ENCODE measurements around the gene C16orf96.
A peak's percentile ranks its signal among the peaks of the same experiment; 100 is the strongest.

Gene C16orf96

DNA sequence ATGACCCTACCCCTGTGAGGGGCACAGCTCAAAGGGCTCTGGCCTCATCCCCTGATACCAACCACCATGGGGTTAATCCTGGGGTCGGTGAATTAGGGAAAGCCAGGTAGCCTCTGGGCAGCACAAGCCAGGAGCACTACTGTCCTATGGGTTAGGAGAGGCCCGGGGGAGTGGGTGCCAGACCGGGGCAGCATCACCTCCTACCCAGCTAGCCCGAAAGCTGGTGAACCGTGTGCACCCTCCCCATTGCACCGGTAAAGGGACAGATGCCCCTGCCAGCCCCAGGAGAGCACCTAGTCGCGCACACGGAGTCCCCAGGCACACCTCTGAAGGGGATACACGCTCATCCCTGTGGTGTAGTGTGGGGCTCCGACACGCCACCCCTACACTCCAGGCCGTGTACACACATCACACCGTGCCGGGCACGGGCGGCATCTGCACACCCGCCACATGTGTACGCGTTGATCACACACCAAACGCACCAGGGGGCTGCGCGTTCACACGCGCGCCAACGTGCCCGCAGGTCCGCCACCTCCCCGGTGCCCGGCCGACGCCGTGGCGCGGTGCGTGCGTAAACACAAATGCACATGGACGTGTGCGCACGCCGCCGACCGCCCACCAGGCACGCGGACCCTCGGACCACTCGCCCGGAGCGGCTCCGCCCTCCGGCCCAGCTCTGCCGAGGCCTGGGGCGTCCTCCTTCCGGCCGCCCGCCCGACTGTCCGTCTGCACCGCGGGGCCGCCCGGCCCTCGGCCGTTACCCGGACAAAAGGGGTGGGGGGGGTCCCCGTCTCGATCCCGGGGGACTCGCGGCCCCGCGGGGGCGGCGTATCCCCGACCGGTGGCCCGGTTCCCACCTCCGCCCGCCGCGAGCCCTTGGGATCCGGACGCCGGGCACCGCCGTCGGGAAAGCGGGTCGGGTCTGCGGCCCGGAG, 57.8 kb downstream of the C16orf96 start:
- no peaks in the 10 kb centered on the region for H3K9me3 Mint-ChIP-seq
- no peaks in the 10 kb centered on the region for H3K36me3 Mint-ChIP-seq
- H3K27me3 Mint-ChIP-seq: no peaks in the 10 kb centered on the region
- peak overlapping the region; percentile 35 for H3K27ac Mint-ChIP-seq
- H3K4me3 Mint-ChIP-seq: peak overlapping the region; percentile 79
- peaks cover 32% of the 10 kb centered on the region for H3K4me1 Mint-ChIP-seq

GRCh38 chr16:4614571-4615383, 58.6 kb downstream of the C16orf96 start, which contains the start of gene UBALD1:
UBALD1 (minus strand) TSS chr16:4614888; CDS start chr16:4614797, 91 bp downstream.
- peak within 1 kb of the TSS; percentile 96 for H3K4me3 Mint-ChIP-seq

GRCh38 chr16:4615384-4616046, 59.4 kb downstream of the C16orf96 start:
- H3K27me3 Mint-ChIP-seq: no peaks in the 10 kb centered on the region
- peak overlapping the region; percentile 96 for H3K4me3 Mint-ChIP-seq
- H3K4me1 Mint-ChIP-seq: peaks cover 32% of the 10 kb centered on the region
- no peaks in the 10 kb centered on the region for H3K9me3 Mint-ChIP-seq
- H3K36me3 Mint-ChIP-seq: no peaks in the 10 kb centered on the region
- peak overlapping the region; percentile 89 for H3K27ac Mint-ChIP-seq

More at GRCh38 chr16:4614571-4615383, 58.6 kb downstream of the C16orf96 start, which contains the start of gene UBALD1:
- H3K27me3 Mint-ChIP-seq: no peaks in the 10 kb centered on the region
- no peaks in the 10 kb centered on the region for H3K36me3 Mint-ChIP-seq
- peak within 1 kb of the TSS; percentile 98 for H3K27ac Mint-ChIP-seq
- H3K4me1 Mint-ChIP-seq: peaks cover 32% of the 10 kb centered on the region
- no peaks in the 10 kb centered on the region for H3K9me3 Mint-ChIP-seq

- H3K36me3 Mint-ChIP-seq: no peaks in the 10 kb centered on the region
- H3K27ac Mint-ChIP-seq: peak overlapping the region; percentile 98
- H3K4me1 Mint-ChIP-seq: peaks cover 29% of the 10 kb centered on the region
- H3K4me3 Mint-ChIP-seq: peak overlapping the region; percentile 96
- no peaks in the 10 kb centered on the region for H3K9me3 Mint-ChIP-seq
- H3K27me3 Mint-ChIP-seq: no peaks in the 10 kb centered on the region
These were observed 60.1 kb downstream of the C16orf96 start for GRCh38 chr16:4616047-4616811.

- Mint-ChIP-seq H3K27ac (peak overlapping the region; percentile 72), H3K4me3 (peak overlapping the region; percentile 44), H3K9me3 (no peaks in the 10 kb centered on the region), H3K4me1 (peaks cover 22% of the 10 kb centered on the region), H3K27me3 (no peaks in the 10 kb centered on the region), H3K36me3 (no peaks in the 10 kb centered on the region)
These were observed 61.7 kb downstream of the C16orf96 start for GRCh38 chr16:4617880-4618279.

- Mint-ChIP-seq H3K4me1 (peaks cover 18% of the 10 kb centered on the region), H3K9me3 (no peaks in the 10 kb centered on the region), H3K27me3 (no peaks in the 10 kb centered on the region), H3K4me3 (no peak overlapping the region), H3K27ac (no peak overlapping the region), H3K36me3 (no peaks in the 10 kb centered on the region)
These were observed 62.7 kb downstream of the C16orf96 start for GRCh38 chr16:4618645-4619418.

DNA sequence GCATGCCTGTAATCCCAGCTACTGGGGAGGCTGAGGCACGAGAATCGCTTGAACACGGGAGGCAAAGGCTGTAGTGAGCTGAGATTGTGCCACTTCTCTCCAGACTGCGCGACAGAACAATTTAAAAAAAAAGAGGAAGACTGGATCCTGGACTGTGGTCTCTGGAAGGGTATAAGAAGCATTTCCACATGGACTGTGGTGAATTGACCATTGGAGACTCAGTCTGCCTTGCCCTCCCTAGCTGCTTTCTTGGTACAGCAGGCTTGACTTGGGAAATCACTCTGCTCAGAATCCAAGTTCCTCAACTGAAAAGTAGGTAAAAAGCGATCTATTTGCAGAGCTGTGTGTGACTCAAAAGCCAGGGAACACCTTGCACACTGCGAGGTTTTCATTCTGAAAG, 67.5 kb downstream of the C16orf96 start:
- H3K27ac Mint-ChIP-seq: peak overlapping the region; percentile 30
- H3K27me3 Mint-ChIP-seq: no peaks in the 10 kb centered on the region
- H3K4me3 Mint-ChIP-seq: peak overlapping the region; percentile 86
- no peaks in the 10 kb centered on the region for H3K9me3 Mint-ChIP-seq
- no peaks in the 10 kb centered on the region for H3K36me3 Mint-ChIP-seq
- peaks cover 27% of the 10 kb centered on the region for H3K4me1 Mint-ChIP-seq

GRCh38 chr16:4624015-4624826, 68.1 kb downstream of the C16orf96 start, which contains the start of gene MGRN1:
MGRN1 (plus strand) TSS chr16:4624826; CDS start chr16:4624961, 135 bp downstream.
- peak within 1 kb of the TSS; percentile 96 for H3K27ac Mint-ChIP-seq
- H3K4me3 Mint-ChIP-seq: peak within 1 kb of the TSS; percentile 95
- H3K36me3 Mint-ChIP-seq: no peaks in the 10 kb centered on the region
- peaks cover 33% of the 10 kb centered on the region for H3K4me1 Mint-ChIP-seq
- no peaks in the 10 kb centered on the region for H3K9me3 Mint-ChIP-seq
- H3K27me3 Mint-ChIP-seq: no peaks in the 10 kb centered on the region

GRCh38 chr16:4624827-4625559, 68.9 kb downstream of the C16orf96 start:
- peaks cover 35% of the 10 kb centered on the region for H3K4me1 Mint-ChIP-seq
- peak overlapping the region; percentile 93 for H3K27ac Mint-ChIP-seq
- H3K4me3 Mint-ChIP-seq: peak overlapping the region; percentile 95
- no peaks in the 10 kb centered on the region for H3K9me3 Mint-ChIP-seq
- H3K36me3 Mint-ChIP-seq: no peaks in the 10 kb centered on the region
- no peaks in the 10 kb centered on the region for H3K27me3 Mint-ChIP-seq

- H3K27me3 Mint-ChIP-seq: no peaks in the 10 kb centered on the region
- peak overlapping the region; percentile 95 for H3K4me3 Mint-ChIP-seq
- peaks cover 35% of the 10 kb centered on the region for H3K4me1 Mint-ChIP-seq
- H3K27ac Mint-ChIP-seq: peak overlapping the region; percentile 93
- no peaks in the 10 kb centered on the region for H3K36me3 Mint-ChIP-seq
- no peaks in the 10 kb centered on the region for H3K9me3 Mint-ChIP-seq
These were observed 69.5 kb downstream of the C16orf96 start for GRCh38 chr16:4625560-4626159.

DNA sequence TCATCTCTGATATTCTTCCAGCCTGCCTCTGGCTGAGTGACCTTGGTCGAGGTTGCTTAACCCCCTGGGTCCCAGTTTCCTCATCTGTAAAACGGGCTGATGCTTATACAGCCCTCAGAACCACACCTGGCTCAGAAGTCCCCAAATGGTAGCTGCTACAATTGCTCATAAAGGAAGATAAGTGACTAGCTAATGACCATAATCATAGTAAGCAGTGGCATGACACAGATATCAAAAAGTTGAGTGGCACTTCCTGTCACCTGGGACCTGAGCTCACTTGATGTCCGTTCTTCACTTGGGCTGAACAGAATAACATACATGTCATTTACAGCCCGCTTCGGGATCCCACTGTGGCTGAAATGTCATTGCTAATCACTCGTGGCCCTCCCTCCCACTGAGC, 70.3 kb downstream of the C16orf96 start:
- H3K36me3 Mint-ChIP-seq: peaks cover 6% of the 10 kb centered on the region
- peak overlapping the region; percentile 95 for H3K4me3 Mint-ChIP-seq
- no peak overlapping the region for H3K27ac Mint-ChIP-seq
- H3K9me3 Mint-ChIP-seq: no peaks in the 10 kb centered on the region
- peaks cover 40% of the 10 kb centered on the region for H3K4me1 Mint-ChIP-seq
- H3K27me3 Mint-ChIP-seq: no peaks in the 10 kb centered on the region

- H3K36me3 Mint-ChIP-seq: peaks cover 6% of the 10 kb centered on the region
- H3K9me3 Mint-ChIP-seq: no peaks in the 10 kb centered on the region
- H3K27ac Mint-ChIP-seq: no peak overlapping the region
- H3K4me1 Mint-ChIP-seq: peaks cover 44% of the 10 kb centered on the region
- H3K4me3 Mint-ChIP-seq: no peak overlapping the region
- no peaks in the 10 kb centered on the region for H3K27me3 Mint-ChIP-seq
These were observed 72.1 kb downstream of the C16orf96 start for GRCh38 chr16:4628283-4628682.

All from activated naive CD4-positive, alpha-beta T cell treated with anti-CD3 and anti-CD28 coated beads, Interleukin-2, amount 50 U/mL, for 24 hours (primary cell).